GM12864 (cell line): ENCODE measurements around the gene OPN4.

ENCODE experiments used
- DNase-seq: peaks from one replicate; pipeline ENCODE4 v3.0.0-alpha.2; 2011; ENCODE audit warnings: low read depth
- H3K4me3 ChIP-seq: 2 replicates; pipeline ENCODE4 v1.5.1; 2011; ENCODE audit warnings: mild to moderate bottlenecking, low read depth, low read length, control low read depth
- TF ChIP-seq, protein P1 (sequence below): IDR thresholded peaks from 2 replicates; pipeline ENCODE4 v1.5.1; 2011; ENCODE audit warnings: low read depth, mild to moderate bottlenecking, moderate library complexity, low read length, control low read depth, inconsistent platforms; ENCODE audit errors: missing control alignments

OPN4 gene

GRCh38 chr10:86673827-86674581, 19.7 kb downstream of the OPN4 start:
- DNase-seq, result no peak
- no peak overlapping the region for H3K4me3 ChIP-seq
- TF ChIP-seq, protein P1, sequence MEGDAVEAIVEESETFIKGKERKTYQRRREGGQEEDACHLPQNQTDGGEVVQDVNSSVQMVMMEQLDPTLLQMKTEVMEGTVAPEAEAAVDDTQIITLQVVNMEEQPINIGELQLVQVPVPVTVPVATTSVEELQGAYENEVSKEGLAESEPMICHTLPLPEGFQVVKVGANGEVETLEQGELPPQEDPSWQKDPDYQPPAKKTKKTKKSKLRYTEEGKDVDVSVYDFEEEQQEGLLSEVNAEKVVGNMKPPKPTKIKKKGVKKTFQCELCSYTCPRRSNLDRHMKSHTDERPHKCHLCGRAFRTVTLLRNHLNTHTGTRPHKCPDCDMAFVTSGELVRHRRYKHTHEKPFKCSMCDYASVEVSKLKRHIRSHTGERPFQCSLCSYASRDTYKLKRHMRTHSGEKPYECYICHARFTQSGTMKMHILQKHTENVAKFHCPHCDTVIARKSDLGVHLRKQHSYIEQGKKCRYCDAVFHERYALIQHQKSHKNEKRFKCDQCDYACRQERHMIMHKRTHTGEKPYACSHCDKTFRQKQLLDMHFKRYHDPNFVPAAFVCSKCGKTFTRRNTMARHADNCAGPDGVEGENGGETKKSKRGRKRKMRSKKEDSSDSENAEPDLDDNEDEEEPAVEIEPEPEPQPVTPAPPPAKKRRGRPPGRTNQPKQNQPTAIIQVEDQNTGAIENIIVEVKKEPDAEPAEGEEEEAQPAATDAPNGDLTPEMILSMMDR, result no peak

DNA sequence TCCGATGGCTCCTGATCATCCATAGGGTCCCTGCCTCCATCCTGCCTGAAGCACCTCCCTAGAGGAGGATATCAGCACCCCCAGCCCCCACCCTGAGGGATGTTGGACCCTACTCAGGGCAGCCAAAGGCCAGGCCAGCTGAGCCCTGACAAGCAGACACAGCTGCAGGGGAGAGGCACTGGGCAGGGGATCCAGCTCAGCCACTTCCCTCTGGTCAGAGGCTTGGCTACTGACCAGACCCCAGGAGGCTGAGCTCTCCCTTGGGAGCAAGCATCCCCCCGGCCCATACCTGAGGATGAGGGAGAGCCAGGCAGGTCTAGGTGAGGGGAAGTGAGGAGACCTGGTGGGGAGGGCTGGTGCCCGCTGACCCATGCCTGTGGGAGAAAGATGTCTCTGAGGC, 20.6 kb downstream of the OPN4 start:
- TF ChIP-seq, protein P1, result no peak
- no peak overlapping the region for H3K4me3 ChIP-seq
- DNase-seq, result no peak

DNA sequence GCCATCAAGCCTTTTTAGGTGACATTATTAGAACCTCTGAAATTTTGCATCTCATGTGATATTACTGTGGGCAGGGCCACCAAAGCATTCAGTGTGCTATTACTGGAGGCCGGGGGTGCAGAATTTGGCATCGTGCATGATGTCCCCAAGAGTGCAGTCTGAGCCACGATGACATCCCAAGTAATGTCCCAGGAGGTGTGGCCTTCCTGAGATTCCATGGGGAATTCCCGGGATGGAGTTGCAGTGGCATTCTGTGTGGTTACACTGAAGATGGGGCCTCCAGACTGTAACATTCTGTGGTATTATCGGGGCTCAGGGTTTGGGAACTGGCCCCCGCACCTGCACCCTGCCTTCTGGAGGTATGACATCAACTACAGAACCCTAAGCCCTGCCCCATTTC, 23.0 kb downstream of the OPN4 start:
- no peak for DNase-seq
- H3K4me3 ChIP-seq, result no peak overlapping the region
- TF ChIP-seq, protein P1, result no peak

GRCh38 chr10:86678999-86679792, 24.8 kb downstream of the OPN4 start:
- no peak overlapping the region for H3K4me3 ChIP-seq
- DNase-seq, result no peak
- TF ChIP-seq, protein P1, result no peak

- no peak overlapping the region for H3K4me3 ChIP-seq
- DNase-seq, result no peak
- TF ChIP-seq, protein P1, result no peak
Observed at GRCh38 chr10:86681047-86681446, 26.7 kb downstream of the OPN4 start.

DNA sequence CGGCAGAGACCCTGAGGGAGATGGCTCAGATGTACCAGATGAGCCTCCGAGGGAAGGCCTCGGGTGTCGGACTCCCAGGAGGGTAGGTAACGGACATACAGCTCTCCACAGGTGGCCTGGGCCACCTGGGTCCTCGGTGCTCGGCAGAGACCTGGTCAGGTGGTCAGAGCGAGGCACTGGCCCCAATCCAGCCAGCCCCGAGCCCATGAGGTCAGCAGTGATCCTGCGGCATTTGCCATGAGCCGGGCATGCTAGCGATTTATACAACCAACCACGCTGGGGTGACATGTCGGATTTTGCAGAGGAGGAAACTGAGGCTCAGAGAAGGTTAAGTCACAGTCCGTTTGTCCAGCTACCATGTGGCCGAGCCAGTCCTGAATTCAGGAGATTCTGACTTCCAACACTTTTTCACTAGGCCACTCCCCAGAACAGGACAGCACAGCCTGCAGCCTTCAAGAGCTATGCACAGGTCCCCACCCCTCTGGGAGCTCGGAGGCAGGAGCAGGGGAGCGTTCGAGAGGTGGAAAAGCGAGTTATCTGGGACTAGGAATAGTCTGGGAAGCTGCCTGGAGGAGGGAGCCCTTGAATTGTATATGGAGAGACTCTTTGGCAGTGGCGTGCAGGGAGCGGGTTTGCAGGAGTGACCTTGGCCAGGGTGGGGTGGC, 27.5 kb downstream of the OPN4 start:
- H3K4me3 ChIP-seq, result no peak overlapping the region
- DNase-seq, result no peak
- TF ChIP-seq, protein P1, result no peak
